H1 (cell line): ENCODE measurements around the gene BDP1. TPM values are rescaled to one million over a fixed set of nuclear protein-coding genes. Genes with fewer than 3 reads are reported as not detected.

Source experiments
- CTCF ChIA-PET: fragments of 300-600 bp; sonication (Branson Sonifier 250); formaldehyde crosslinking; loops from one replicate; lab custom pipeline; 2021; ENCODE audit not compliant: partially characterized antibody; lab: Charles Lee
- POLR2A ChIA-PET: fragments of 300-600 bp; sonication (Branson Sonifier 250); formaldehyde crosslinking; loops from one replicate; lab custom pipeline; 2021; ENCODE audit warnings: inconsistent platforms; ENCODE audit not compliant: partially characterized antibody; lab: Charles Lee
- DNase-seq, 2 experiments: peaks; one replicate each; pipeline versions ENCODE4 v3.0.0 to v3.0.0-alpha.2; 2010 to 2022; ENCODE audit warnings: low spot score in 2 of 2, low read depth in 1 of 2, mixed read lengths in 1 of 2
- FAIRE-seq: peaks from 2 replicates; lab custom pipeline; 2011; peaks lifted over from hg19 to GRCh38; lab: Jason Lieb, UNC
- H2AFZ ChIP-seq: 2 replicates; pipeline ENCODE4 v1.8.1; 2012; ENCODE audit warnings: low read length, inconsistent platforms
- H2AK5ac ChIP-seq: 2 replicates; pipeline ENCODE4 v1.6.1; 2013; ENCODE audit warnings: low read depth, low read length
- H2BK120ac ChIP-seq: replicated peaks from 2 replicates; pipeline ENCODE3; 2013; ENCODE audit warnings: low read depth, low read length, inconsistent platforms
- H2BK12ac ChIP-seq: 2 replicates; pipeline ENCODE4 v1.6.1; 2013; ENCODE audit warnings: low read depth, low read length
- H2BK15ac ChIP-seq: 2 replicates; pipeline ENCODE4 v1.6.1; 2013; ENCODE audit warnings: low read length
- H2BK20ac ChIP-seq: 2 replicates; pipeline ENCODE4 v1.6.1; 2013; ENCODE audit warnings: low read length
- H2BK5ac ChIP-seq: 2 replicates; pipeline ENCODE4 v1.6.1; 2013; ENCODE audit warnings: low read depth, low read length
- H3K14ac ChIP-seq: 2 replicates; pipeline ENCODE4 v1.6.1; 2013; ENCODE audit warnings: inconsistent platforms; ENCODE audit not compliant: insufficient read length
- H3K18ac ChIP-seq: 2 replicates; pipeline ENCODE4 v1.6.1; 2013; ENCODE audit warnings: low read length; ENCODE audit errors: extremely low read depth
- H3K23ac ChIP-seq: 2 replicates; pipeline ENCODE4 v1.6.1; 2013; ENCODE audit warnings: inconsistent platforms; ENCODE audit not compliant: insufficient read length
- H3K23me2 ChIP-seq: 2 replicates; pipeline ENCODE4 v1.6.1; 2013; ENCODE audit warnings: low read depth, low read length
- H3K27ac ChIP-seq: 2 replicates; pipeline ENCODE4 v1.6.1; 2011; ENCODE audit warnings: low read depth, low read length, inconsistent platforms
- H3K27me3 ChIP-seq, 4 experiments: replicated peaks in 1 of 4; 1 replicate in 1 of 4; 2 replicates in 3 of 4; pipeline versions ENCODE4 v1.6.1 to v1.8.1; 2011 to 2013; ENCODE audit warnings: low read length in 3 of 4, mild to moderate bottlenecking in 3 of 4, inconsistent platforms in 2 of 4, mixed read lengths in 2 of 4, moderate library complexity in 1 of 4; ENCODE audit not compliant: control insufficient read depth in 3 of 4, insufficient read depth in 3 of 4; ENCODE audit errors: extremely low read depth in 1 of 4
- H3K36me3 ChIP-seq, 4 experiments: 2 replicates each; pipeline versions ENCODE4 v1.6.1 to v1.8.1; 2011 to 2013; ENCODE audit warnings: mild to moderate bottlenecking in 4 of 4, low read length in 3 of 4, moderate library complexity in 2 of 4, control low read depth in 1 of 4, inconsistent platforms in 1 of 4; ENCODE audit not compliant: insufficient read depth in 4 of 4, control insufficient read depth in 2 of 4
- H3K4ac ChIP-seq: replicated peaks from 2 replicates; pipeline ENCODE3; 2013; ENCODE audit warnings: low read length, low read depth, mixed read lengths, inconsistent platforms; ENCODE audit not compliant: insufficient read length
- H3K4me1 ChIP-seq, 4 experiments: replicated peaks in 1 of 4; 1 replicate in 1 of 4; 2 replicates in 3 of 4; pipeline versions ENCODE4 v1.6.1 to v1.8.1; 2011 to 2013; ENCODE audit warnings: low read length in 3 of 4, inconsistent platforms in 2 of 4, mixed read lengths in 1 of 4; ENCODE audit not compliant: insufficient read depth in 4 of 4, control insufficient read depth in 3 of 4
- H3K4me2 ChIP-seq, 2 experiments: 2 replicates each; pipeline versions ENCODE4 v1.6.1 to v1.8.1; 2011 to 2013; ENCODE audit warnings: low read depth in 2 of 2, low read length in 2 of 2, control low read depth in 1 of 2, inconsistent platforms in 1 of 2, mild to moderate bottlenecking in 1 of 2; ENCODE audit not compliant: insufficient read depth in 1 of 2
- H3K4me3 ChIP-seq, 4 experiments: fragments of 200-600, 300-600 bp in 1 of 4; sonication (generic), shearing (Covaris generic), sonication (Bioruptor Twin) in 1 of 4; 2 replicates each; pipeline versions ENCODE4 v1.5.1 to v1.8.1; 2011 to 2016; ENCODE audit warnings: low read length in 4 of 4, low read depth in 3 of 4, control low read depth in 2 of 4, inconsistent platforms in 2 of 4, mild to moderate bottlenecking in 2 of 4, mixed read lengths in 1 of 4, moderate library complexity in 1 of 4; ENCODE audit not compliant: insufficient read depth in 2 of 4; ENCODE audit errors: extremely low read depth in 1 of 4
- H3K56ac ChIP-seq: replicated peaks from 2 replicates; pipeline ENCODE3; 2013; ENCODE audit warnings: low read depth, mild to moderate bottlenecking, mixed read lengths, low read length, inconsistent platforms; ENCODE audit not compliant: insufficient read length
- H3K79me1 ChIP-seq: 2 replicates; pipeline ENCODE4 v1.6.1; 2013; ENCODE audit warnings: low read depth, low read length, control low read depth
- H3K79me2 ChIP-seq, 2 experiments: 2 replicates each; pipeline versions ENCODE4 v1.6.1 to v1.8.1; 2012 to 2013; ENCODE audit warnings: low read length in 2 of 2, mild to moderate bottlenecking in 2 of 2, inconsistent platforms in 1 of 2; ENCODE audit not compliant: insufficient read depth in 2 of 2, control insufficient read depth in 1 of 2
- H3K9ac ChIP-seq, 4 experiments: replicated peaks in 1 of 4; 1 replicate in 1 of 4; 2 replicates in 3 of 4; pipeline versions ENCODE4 v1.6.1 to v1.8.1; 2011 to 2013; ENCODE audit warnings: low read depth in 3 of 4, low read length in 3 of 4, control low read depth in 2 of 4, mild to moderate bottlenecking in 2 of 4, moderate library complexity in 2 of 4, inconsistent platforms in 1 of 4; ENCODE audit errors: extremely low read depth in 1 of 4
- H3K9me3 ChIP-seq, 2 experiments: 2 replicates each; pipeline versions ENCODE4 v1.6.1 to v1.8.1; 2012 to 2013; ENCODE audit warnings: mild to moderate bottlenecking in 2 of 2, moderate library complexity in 2 of 2, control low read depth in 1 of 2, inconsistent platforms in 1 of 2, low read depth in 1 of 2, low read length in 1 of 2, mixed read lengths in 1 of 2; ENCODE audit not compliant: insufficient read depth in 2 of 2
- H4K20me1 ChIP-seq, 2 experiments: replicated peaks in 1 of 2; 2 replicates each; pipeline versions ENCODE3 to v1.8.1; 2011 to 2013; ENCODE audit warnings: inconsistent platforms in 2 of 2, low read length in 2 of 2, mild to moderate bottlenecking in 1 of 2; ENCODE audit not compliant: insufficient read depth in 2 of 2, control insufficient read depth in 1 of 2
- H4K5ac ChIP-seq: 2 replicates; pipeline ENCODE4 v1.6.1; 2013; ENCODE audit warnings: low read length, low read depth, mixed read lengths, inconsistent platforms; ENCODE audit not compliant: insufficient read length
- H4K8ac ChIP-seq: 2 replicates; pipeline ENCODE4 v1.8.0; 2013; ENCODE audit warnings: mild to moderate bottlenecking, moderate library complexity, low read length, inconsistent platforms; ENCODE audit not compliant: insufficient read depth; ENCODE audit errors: extremely low read depth
- H4K91ac ChIP-seq: replicated peaks from 2 replicates; pipeline ENCODE3; 2013; ENCODE audit warnings: low read length, mixed read lengths, inconsistent platforms; ENCODE audit not compliant: insufficient read length
- BRCA1 ChIP-seq: IDR thresholded peaks from 2 replicates; pipeline ENCODE4 v1.6.1; 2012; ENCODE audit warnings: low read depth, low read length, improper control_type of control experiment
- CTCF ChIP-seq, 3 experiments: IDR thresholded peaks; 1 replicate in 2 of 3; 2 replicates in 1 of 3; pipeline versions ENCODE4 v1.5.1 to v1.6.1; 2011; ENCODE audit warnings: low read length in 3 of 3, mild to moderate bottlenecking in 3 of 3, inconsistent platforms in 2 of 3, low read depth in 1 of 3, moderate library complexity in 1 of 3; ENCODE audit not compliant: insufficient read depth in 1 of 3; ENCODE audit errors: control extremely low read depth in 1 of 3
- JUND ChIP-seq: IDR thresholded peaks from 2 replicates; pipeline ENCODE4 v1.6.1; 2011; ENCODE audit warnings: mild to moderate bottlenecking, improper control_type of control experiment, low read length
- KDM5A ChIP-seq: fragments of 200-600 bp; IDR thresholded peaks from 2 replicates; pipeline ENCODE4 v1.7.1; 2012; ENCODE audit warnings: mild to moderate bottlenecking, low read length, inconsistent platforms, mixed read lengths
- NRF1 ChIP-seq: IDR thresholded peaks from 2 replicates; pipeline ENCODE4 v1.6.1; 2011; ENCODE audit warnings: mild to moderate bottlenecking, low read depth, low read length, improper control_type of control experiment
- PHF8 ChIP-seq: fragments of 200-600 bp; sonication (generic); conservative IDR thresholded peaks from 2 replicates; pipeline ENCODE4 v1.7.1; 2012; ENCODE audit warnings: low read depth, mild to moderate bottlenecking, inconsistent platforms, low read length, moderate library complexity
- RNF2 ChIP-seq: fragments of 200-900, 300-1000 bp; sonication (generic); IDR thresholded peaks from 2 replicates; pipeline ENCODE4 v1.7.1; 2016; ENCODE audit warnings: borderline replicate concordance, low read depth, mild to moderate bottlenecking, antibody characterized with exemption, low read length; ENCODE audit not compliant: poor library complexity, severe bottlenecking; ENCODE audit errors: missing control alignments
- SRF ChIP-seq: IDR thresholded peaks from 2 replicates; pipeline ENCODE4 v1.6.1; 2011; ENCODE audit warnings: mild to moderate bottlenecking, low read depth, low read length, moderate library complexity
- TEAD4 ChIP-seq: IDR thresholded peaks from 2 replicates; pipeline ENCODE4 v1.6.1; 2012; ENCODE audit warnings: low read depth, low read length, inconsistent platforms, mixed read lengths
- WGBS, 2 experiments: shearing (Covaris generic) in 1 of 2; methylation state at CpG; one replicate each; pipeline versions ENCODE4 v1.1.6 to v1.1.7; 2013 to 2015; ENCODE audit warnings: low lambda C conversion rate in 2 of 2, mixed read lengths in 2 of 2, inconsistent platforms in 1 of 2, low coverage in 1 of 2, missing lambda C conversion rate in 1 of 2; ENCODE audit not compliant: insufficient replicate concordance in 2 of 2, insufficient coverage in 1 of 2, insufficient read length in 1 of 2; ENCODE audit errors: extremely low coverage in 1 of 2, missing lambda C conversion rate in 1 of 2; 5-methylcytosine and 5-hydroxymethylcytosine counted together
- polyA plus RNA-seq, 7 experiments: library from polyadenylated mRNA; depleted of rRNA in 3 of 7; stranded (reverse) in 5 of 7; unstranded in 2 of 7; fragments of >200 nt in 5 of 7; fragments of 200-250 nt in 2 of 7; gene quantifications; 1 replicate in 5 of 7; 2 replicates in 1 of 7; 4 replicates in 1 of 7; pipeline versions ENCODE4 v1.2.1 to v1.2.3, GENCODE V29; 2011 to 2013; ENCODE audit warnings: missing spikeins in 2 of 7, mixed read lengths in 2 of 7
- total RNA-seq: library from RNA; stranded (reverse); fragmentation: NEBNext Ultra II Directional; extraction: Animal tissue kit (Norgen Biotek cat#: 25700); gene quantifications from 2 replicates; pipeline ENCODE4 v1.2.1, GENCODE V29; 2021

Gene BDP1
- total and polyA plus RNA-seq, 2 of the 8 experiments (the other 6 are each of a cell fraction or from before 2014, with no cell fraction given) = 4.7 to 32.1 TPM

GRCh38 chr5:71582945-71583584 lies 127.6 kb downstream of the BDP1 start:
- Histone ChIP-seq H3K18ac (no peak overlapping the region), H3K27ac (no peak overlapping the region), H2AFZ (no peak overlapping the region), H3K56ac (no peak overlapping the region), H2BK15ac (no peak overlapping the region), H4K8ac (no peak overlapping the region), H3K36me3 (no peaks in the 10 kb centered on the region), H4K5ac (no peak overlapping the region), H3K4me1 (peaks cover 0 to 6% (median 0%) of the 10 kb centered on the region in 4 experiments; a peak in 2 of 7 replicates), H4K91ac (no peak overlapping the region), H2AK5ac (no peak overlapping the region), H3K9me3 (peaks cover 3% of the 10 kb centered on the region in 2 experiments; a peak in 2 of 4 replicates), H2BK12ac (0 out of 2 replicates have a peak overlapping the region, but pooled peaks have one; percentile 17), H2BK5ac (no peak overlapping the region), H4K20me1 (no peaks in the 10 kb centered on the region), H3K27me3 (no peaks in the 10 kb centered on the region), H3K79me2 (peaks cover 0 to under 1% of the 10 kb centered on the region in 2 experiments; a peak in 2 of 4 replicates), H3K23me2 (peaks cover 6% of the 10 kb centered on the region), H3K23ac (no peak overlapping the region), H2BK20ac (no peak overlapping the region), H3K14ac (no peak overlapping the region), H3K9ac (no peak overlapping the region), H2BK120ac (no peak overlapping the region), H3K4me2 (no peak overlapping the region), H3K4me3 (no peak overlapping the region), H3K79me1 (no peaks in the 10 kb centered on the region), H3K4ac (no peak overlapping the region)
- DNase-seq (no peak), FAIRE-seq (no peak)
- 81% methylated on average over 4 of the region's 4 CpGs; no CpG with 5 or more reads in 1 of the 2 experiments for WGBS, 2 experiments
- ChIA-PET POLR2A (interaction anchor here (0.8 to 1.1 kb wide), 2 partner anchors 13 to 127 kb away, joined by 3 to 4 read pairs; partner anchors contain the start of gene BDP1), CTCF (interaction anchor here (0.7 to 1.2 kb wide), 2 partner anchors 9 to 13 kb away, joined by 3 to 4 read pairs; no protein-coding TSS in a partner anchor)
- TF ChIP-seq BRCA1 = no peak
- TF ChIP-seq RNF2 = no peak
- no peak for TF ChIP-seq NRF1
- TF ChIP-seq TEAD4 = no peak
- no peak for TF ChIP-seq KDM5A
- no peak for TF ChIP-seq CTCF (IDR thresholded peaks at IDR 0.05; ENCODE audit: control extremely low read depth in 1 of 3, insufficient read depth in 1 of 3, low read depth in 1 of 3, low read length in 3 of 3)
- no peak for TF ChIP-seq PHF8
- TF ChIP-seq SRF = no peak
- TF ChIP-seq JUND = no peak
